Measurements from ENCODE around the gene MAML3. TPM values are rescaled to one million over a fixed set of nuclear protein-coding genes. Genes with fewer than 3 reads are reported as not detected.

The MAML3 gene
- total and polyA plus RNA-seq, 2 experiments from 2014 or later, result 4.1 to 11.2 TPM

DNA sequence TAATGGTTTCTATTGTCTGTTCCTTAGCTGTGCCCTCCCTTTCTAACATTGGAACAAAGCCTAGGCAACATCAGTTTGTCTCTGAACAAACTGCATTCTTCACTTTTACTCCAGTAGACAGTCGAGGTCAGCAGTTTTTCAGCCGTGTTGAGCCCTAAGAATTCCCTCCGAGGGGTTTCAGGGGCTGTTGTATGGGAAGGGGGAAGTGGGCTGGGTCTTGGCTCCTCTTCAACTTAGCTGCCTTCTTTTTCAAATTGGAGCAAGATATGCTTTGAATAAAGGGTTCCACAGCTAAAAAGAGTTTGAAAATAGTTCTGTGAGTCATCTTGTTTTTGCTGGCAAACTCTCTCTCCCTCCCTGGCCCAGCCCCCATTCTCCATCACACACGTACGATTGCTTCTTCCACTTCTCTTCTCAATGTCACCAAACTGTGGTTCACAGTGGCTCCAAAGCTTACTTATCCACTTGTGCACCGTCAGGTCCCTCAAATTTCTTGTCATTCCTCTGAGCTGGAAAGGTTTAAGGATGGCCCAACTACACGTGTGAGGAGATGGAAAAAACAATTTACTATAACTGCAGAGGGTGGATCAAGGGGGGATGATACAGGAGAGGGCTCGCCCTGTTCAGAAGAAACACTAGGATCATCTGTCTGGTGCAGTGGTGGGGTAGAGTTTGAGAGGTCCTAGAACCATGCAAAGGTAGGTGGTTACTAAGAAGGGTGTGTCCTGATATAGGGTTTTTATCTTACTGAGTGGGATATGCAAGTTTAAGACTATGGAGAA is 9.2 kb upstream of the MAML3 start:
- peak overlapping the region; percentile 2 for H3K27ac ChIP-seq
- H3K4me3 ChIP-seq, result no peak overlapping the region
- TF ChIP-seq, protein P1, sequence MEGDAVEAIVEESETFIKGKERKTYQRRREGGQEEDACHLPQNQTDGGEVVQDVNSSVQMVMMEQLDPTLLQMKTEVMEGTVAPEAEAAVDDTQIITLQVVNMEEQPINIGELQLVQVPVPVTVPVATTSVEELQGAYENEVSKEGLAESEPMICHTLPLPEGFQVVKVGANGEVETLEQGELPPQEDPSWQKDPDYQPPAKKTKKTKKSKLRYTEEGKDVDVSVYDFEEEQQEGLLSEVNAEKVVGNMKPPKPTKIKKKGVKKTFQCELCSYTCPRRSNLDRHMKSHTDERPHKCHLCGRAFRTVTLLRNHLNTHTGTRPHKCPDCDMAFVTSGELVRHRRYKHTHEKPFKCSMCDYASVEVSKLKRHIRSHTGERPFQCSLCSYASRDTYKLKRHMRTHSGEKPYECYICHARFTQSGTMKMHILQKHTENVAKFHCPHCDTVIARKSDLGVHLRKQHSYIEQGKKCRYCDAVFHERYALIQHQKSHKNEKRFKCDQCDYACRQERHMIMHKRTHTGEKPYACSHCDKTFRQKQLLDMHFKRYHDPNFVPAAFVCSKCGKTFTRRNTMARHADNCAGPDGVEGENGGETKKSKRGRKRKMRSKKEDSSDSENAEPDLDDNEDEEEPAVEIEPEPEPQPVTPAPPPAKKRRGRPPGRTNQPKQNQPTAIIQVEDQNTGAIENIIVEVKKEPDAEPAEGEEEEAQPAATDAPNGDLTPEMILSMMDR (IDR thresholded peaks at IDR 0.05; ENCODE audit: poor library complexity), result no peak
- TF ChIP-seq EZH2phosphoT487 (IDR thresholded peaks at IDR 0.05; ENCODE audit: low read depth, severe bottlenecking, unreplicated experiment), result no peak
- no peak for TF ChIP-seq EZH2 (IDR thresholded peaks at IDR 0.05; ENCODE audit: borderline replicate concordance)
- H3K9me2 ChIP-seq (replicated peaks; ENCODE audit: insufficient read depth), result no peaks in the 10 kb centered on the region
- no peaks in the 10 kb centered on the region for H4K20me1 ChIP-seq (ENCODE audit: insufficient read depth, poor library complexity, severe bottlenecking)
- WGBS (ENCODE audit: low lambda C conversion rate, missing lambda C conversion rate), result 59% methylated on average over 8 of the region's 8 CpGs
- DNase-seq (ENCODE audit: low spot score), result no peak
- H3K4me2 ChIP-seq, result peak overlapping the region; percentile 26
- H3K9me3 ChIP-seq (ENCODE audit: low read depth), result no peaks in the 10 kb centered on the region
- no peaks in the 10 kb centered on the region for H3K4me1 ChIP-seq (ENCODE audit: insufficient read depth)
- no peaks in the 10 kb centered on the region for H3K27me3 ChIP-seq
- no peaks in the 10 kb centered on the region for H3K79me2 ChIP-seq
- H2AFZ ChIP-seq, result peak overlapping the region; percentile 14
- no peaks in the 10 kb centered on the region for H3K36me3 ChIP-seq (replicated peaks; ENCODE audit: insufficient read depth, low read depth)

DNA sequence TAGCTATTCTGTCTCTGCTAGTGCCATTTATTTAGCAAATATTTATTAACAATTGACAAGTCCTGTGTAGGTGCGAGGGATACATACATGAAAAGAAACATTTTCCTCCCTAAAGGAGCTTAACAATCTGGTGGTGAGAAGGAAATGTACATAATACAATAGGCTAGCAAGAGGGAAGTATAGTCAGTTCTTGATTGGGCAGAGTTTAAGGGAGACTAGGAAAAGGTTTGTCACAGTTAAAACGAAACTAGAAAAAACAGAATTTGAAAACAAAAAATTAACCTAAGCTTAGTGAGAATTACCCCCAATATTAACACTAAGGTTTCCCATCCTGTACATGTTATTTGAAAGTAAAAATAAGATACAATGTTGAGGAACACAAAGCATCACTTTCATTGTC is 8.6 kb upstream of the MAML3 start:
- Histone ChIP-seq H3K4me3 (no peak overlapping the region), H4K20me1 (ENCODE audit: insufficient read depth, poor library complexity, severe bottlenecking) (no peaks in the 10 kb centered on the region), H2AFZ (peak overlapping the region; percentile 14), H3K4me1 (ENCODE audit: insufficient read depth) (no peaks in the 10 kb centered on the region), H3K27ac (no peak overlapping the region), H3K79me2 (no peaks in the 10 kb centered on the region), H3K4me2 (no peak overlapping the region), H3K36me3 (replicated peaks; ENCODE audit: insufficient read depth, low read depth) (no peaks in the 10 kb centered on the region), H3K9me2 (replicated peaks; ENCODE audit: insufficient read depth) (no peaks in the 10 kb centered on the region), H3K27me3 (no peaks in the 10 kb centered on the region), H3K9me3 (ENCODE audit: low read depth) (no peaks in the 10 kb centered on the region)
- no peak for DNase-seq (ENCODE audit: low spot score)
- 91% methylated on average over 2 of the region's 2 CpGs for WGBS (ENCODE audit: low lambda C conversion rate, missing lambda C conversion rate)
- TF ChIP-seq EZH2phosphoT487 (IDR thresholded peaks at IDR 0.05; ENCODE audit: low read depth, severe bottlenecking, unreplicated experiment) (no peak), EZH2 (IDR thresholded peaks at IDR 0.05; ENCODE audit: borderline replicate concordance) (no peak)
- TF ChIP-seq, protein P1 (IDR thresholded peaks at IDR 0.05; ENCODE audit: poor library complexity), result no peak

DNA sequence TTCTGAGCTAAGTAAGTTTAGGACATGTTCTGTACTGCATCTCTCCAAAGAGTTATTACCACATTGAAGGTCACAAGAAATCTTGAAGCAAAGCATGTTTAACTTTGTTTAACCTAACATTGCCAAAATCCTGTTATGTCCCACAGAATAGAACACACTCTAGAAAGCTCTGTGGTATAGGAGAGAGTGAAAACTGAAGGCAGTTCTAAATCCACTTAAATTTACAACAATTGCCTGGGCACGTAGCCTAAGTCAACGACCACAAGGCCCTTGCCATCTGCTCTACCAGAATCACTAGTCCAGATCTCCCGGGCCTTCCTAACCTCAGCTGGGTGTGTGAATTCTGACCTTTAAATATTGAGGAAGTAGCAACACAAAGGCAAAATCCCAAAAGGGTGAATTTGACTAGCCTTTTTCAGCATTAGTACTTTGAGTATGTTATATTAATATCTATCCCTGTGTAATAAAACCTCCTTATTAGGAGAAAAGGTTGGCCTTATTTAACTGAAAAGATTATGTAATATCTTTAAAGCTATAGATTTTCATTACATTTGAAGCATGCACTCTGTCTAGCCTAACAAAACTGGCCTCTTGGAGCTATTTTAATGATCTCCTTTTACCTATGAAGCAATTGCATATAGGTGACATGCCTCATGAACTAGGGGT is 4.5 kb upstream of the MAML3 start:
- Histone ChIP-seq H3K4me1 (ENCODE audit: insufficient read depth) (peaks cover 6% of the 10 kb centered on the region), H2AFZ (no peak overlapping the region), H3K27me3 (no peaks in the 10 kb centered on the region), H3K9me3 (ENCODE audit: low read depth) (no peaks in the 10 kb centered on the region), H3K4me2 (no peak overlapping the region), H4K20me1 (ENCODE audit: insufficient read depth, poor library complexity, severe bottlenecking) (no peaks in the 10 kb centered on the region), H3K9me2 (replicated peaks; ENCODE audit: insufficient read depth) (no peaks in the 10 kb centered on the region), H3K79me2 (no peaks in the 10 kb centered on the region), H3K27ac (peak overlapping the region; percentile 11), H3K4me3 (no peak overlapping the region), H3K36me3 (replicated peaks; ENCODE audit: insufficient read depth, low read depth) (no peaks in the 10 kb centered on the region)
- no peak for DNase-seq (ENCODE audit: low spot score)
- TF ChIP-seq, protein P1 (IDR thresholded peaks at IDR 0.05; ENCODE audit: poor library complexity), result no peak
- TF ChIP-seq EZH2 (IDR thresholded peaks at IDR 0.05; ENCODE audit: borderline replicate concordance) (no peak), EZH2phosphoT487 (IDR thresholded peaks at IDR 0.05; ENCODE audit: low read depth, severe bottlenecking, unreplicated experiment) (no peak)
- 64% methylated on average over 3 of the region's 3 CpGs for WGBS (ENCODE audit: low lambda C conversion rate, missing lambda C conversion rate)

Data from hepatocyte (in vitro differentiated cells).